Activated B cell treated with CpG ODN at 0.5 μM for 24 hours (primary cell): ENCODE measurements around the gene BST1. TPM values are rescaled to one million over a fixed set of nuclear protein-coding genes. Genes with fewer than 3 reads are reported as not detected.

Experiments used
- ATAC-seq: fragments of 200-7000 bp; cut with Tn5 transposase; one replicate; pipeline ENCODE4 v1.10.0; 2021; ENCODE audit warnings: low read depth, mild to moderate bottlenecking, moderate library complexity
- CTCF ChIA-PET: fragments of 350-600 bp; sonication (Branson Sonifier 250); formaldehyde crosslinking; loops from one replicate; lab custom pipeline; 2021; ENCODE audit warnings: antibody characterized with exemption; lab: Charles Lee
- POLR2A ChIA-PET: fragments of 350-600 bp; sonication (Branson Sonifier 250); formaldehyde crosslinking; loops from one replicate; lab custom pipeline; 2021; ENCODE audit warnings: antibody characterized with exemption; lab: Charles Lee
- DNase-seq: peaks from one replicate; pipeline ENCODE4 v3.0.0; 2022
- H3K27ac Mint-ChIP-seq: one replicate; pipeline ENCODE4 v1.8.0; 2020; ENCODE audit warnings: mixed read lengths
- H3K27me3 Mint-ChIP-seq: one replicate; pipeline ENCODE4 v1.8.0; 2021; ENCODE audit warnings: mixed read lengths
- H3K36me3 Mint-ChIP-seq: one replicate; pipeline ENCODE4 v1.8.0; 2021; ENCODE audit warnings: low read depth, mixed read lengths
- H3K4me1 Mint-ChIP-seq: one replicate; pipeline ENCODE4 v1.8.0; 2021; ENCODE audit warnings: mixed read lengths
- H3K4me3 Mint-ChIP-seq: one replicate; pipeline ENCODE4 v1.8.0; 2020; ENCODE audit warnings: mild to moderate bottlenecking, mixed read lengths
- H3K9me3 Mint-ChIP-seq: one replicate; pipeline ENCODE4 v1.8.0; 2020; ENCODE audit warnings: mixed read lengths
- CTCF ChIP-seq: fragments of 200-600 bp; IDR thresholded peaks from one replicate; pipeline ENCODE4 v1.8.0; 2022; ENCODE audit warnings: antibody characterized with exemption, mild to moderate bottlenecking
- intact Hi-C: fragments of 100-400 bp; cut with micrococcal nuclease; formaldehyde crosslinking; loops from one replicate; pipeline ENCODE4 v1.15.1; 2024
- total RNA-seq: library from RNA; stranded (reverse); gene quantifications from 2 replicates; pipeline ENCODE4 v1.2.3, GENCODE V29; 2022

The BST1 gene
- total RNA-seq, 1 donor from 2014 or later: 0.49 TPM

- H3K36me3 Mint-ChIP-seq: no peaks in the 10 kb centered on the region
- no peaks in the 10 kb centered on the region for H3K27me3 Mint-ChIP-seq
- no peak overlapping the region for H3K4me3 Mint-ChIP-seq
- H3K9me3 Mint-ChIP-seq: no peaks in the 10 kb centered on the region
- H3K27ac Mint-ChIP-seq: no peak overlapping the region
- DNase-seq (no peak), ATAC-seq (no peak)
- TF ChIP-seq CTCF: no peak
- H3K4me1 Mint-ChIP-seq: peaks cover 34% of the 10 kb centered on the region
- intact Hi-C loops: no loop called here
- ChIA-PET CTCF (no interaction called here), POLR2A (no interaction called here)
These were observed 50.9 kb downstream of the BST1 start for GRCh38 chr4:15753786-15754185.

GRCh38 chr4:15754323-15754722 is 51.5 kb downstream of the BST1 start:
- Mint-ChIP-seq H3K27me3 (no peaks in the 10 kb centered on the region), H3K4me3 (no peak overlapping the region), H3K9me3 (no peaks in the 10 kb centered on the region), H3K4me1 (peaks cover 34% of the 10 kb centered on the region), H3K27ac (no peak overlapping the region), H3K36me3 (no peaks in the 10 kb centered on the region)
- no peak for ATAC-seq
- no peak for TF ChIP-seq CTCF
- ChIA-PET CTCF (no interaction called here), POLR2A (no interaction called here)
- no peak for DNase-seq
- intact Hi-C loops: no loop called here

GRCh38 chr4:15755321-15756155 is 52.7 kb downstream of the BST1 start:
- intact Hi-C loops: loop anchor here (1.0 to 2.0 kb wide), 2 partner anchors 23 to 25 kb away; partner anchors contain the start of gene CD38
- DNase-seq: no peak
- Mint-ChIP-seq H3K27ac (no peak overlapping the region), H3K4me3 (no peak overlapping the region), H3K36me3 (no peaks in the 10 kb centered on the region), H3K9me3 (no peaks in the 10 kb centered on the region), H3K4me1 (peaks cover 34% of the 10 kb centered on the region), H3K27me3 (no peaks in the 10 kb centered on the region)
- TF ChIP-seq CTCF: no peak
- CTCF ChIA-PET: interaction anchor here (1.3 to 3.5 kb wide), 5 partner anchors 21 to 201 kb away, joined by 3 to 15 read pairs (median 5); no protein-coding TSS in a partner anchor
- ATAC-seq: no peak
- POLR2A ChIA-PET: interaction anchor here (1.4 kb wide), 1 partner anchor 44 kb away, joined by 3 read pairs; no protein-coding TSS in a partner anchor

GRCh38 chr4:15756361-15756861 is 53.5 kb downstream of the BST1 start:
- intact Hi-C loops: loop anchor here (1.0 to 2.0 kb wide), 2 partner anchors 22 to 26 kb away; partner anchors contain the start of gene CD38
- peak; percentile 8 for TF ChIP-seq CTCF
- ATAC-seq: peak; percentile 84

GRCh38 chr4:15757054-15757453 is 54.2 kb downstream of the BST1 start:
- Mint-ChIP-seq H3K27me3 (no peaks in the 10 kb centered on the region), H3K9me3 (no peaks in the 10 kb centered on the region), H3K4me3 (no peak overlapping the region), H3K4me1 (peaks cover 34% of the 10 kb centered on the region), H3K36me3 (no peaks in the 10 kb centered on the region), H3K27ac (no peak overlapping the region)
- ChIA-PET CTCF (interaction anchor here (1.3 to 3.5 kb wide), 6 partner anchors 17 to 199 kb away, joined by 3 to 15 read pairs (median 5); no protein-coding TSS in a partner anchor), POLR2A (interaction anchor here (1.4 kb wide), 1 partner anchor 43 kb away, joined by 3 read pairs; no protein-coding TSS in a partner anchor)
- DNase-seq (no peak), ATAC-seq (no peak)
- no peak for TF ChIP-seq CTCF
- intact Hi-C loops: loop anchor here (2.0 kb wide), 1 partner anchor 22 kb away; the partner anchor contains the start of gene CD38

More at GRCh38 chr4:15756361-15756861, 53.5 kb downstream of the BST1 start:
- Mint-ChIP-seq H3K4me1 (peaks cover 34% of the 10 kb centered on the region), H3K27ac (no peak overlapping the region), H3K4me3 (peak overlapping the region; percentile 44), H3K36me3 (no peaks in the 10 kb centered on the region), H3K27me3 (no peaks in the 10 kb centered on the region), H3K9me3 (no peaks in the 10 kb centered on the region)
- ChIA-PET POLR2A (interaction anchor here (1.4 kb wide), 1 partner anchor 44 kb away, joined by 3 read pairs; no protein-coding TSS in a partner anchor), CTCF (interaction anchor here (1.3 to 3.5 kb wide), 6 partner anchors 18 to 200 kb away, joined by 3 to 15 read pairs (median 5); no protein-coding TSS in a partner anchor)
- DNase-seq: no peak
